ENCODE measurements around the gene CACHD1. TPM values are rescaled to one million over a fixed set of nuclear protein-coding genes. Genes with fewer than 3 reads are reported as not detected.
"Not testable (repeated sequence)": the region's sequence is repeated elsewhere in the genome, so short reads cannot be mapped to it uniquely, and the experiment has no call there.

The CACHD1 gene
- polyA plus RNA-seq, 10 donors = 11.0 to 17.7 (median 12.2) TPM

- DNase-seq = no peak
These were observed 114.5 kb downstream of the CACHD1 start for GRCh38 chr1:64584479-64584878.

- DNase-seq = peak in 1 of 3 donors; percentile 60
These were observed 118.9 kb downstream of the CACHD1 start for GRCh38 chr1:64588876-64589275.

- DNase-seq = no peak
These were observed 120.4 kb downstream of the CACHD1 start for GRCh38 chr1:64590316-64590715.

- peak in 1 of 3 donors; percentile 31 for DNase-seq
These were observed 124.5 kb downstream of the CACHD1 start for GRCh38 chr1:64594446-64594845.

GRCh38 chr1:64595871-64596515 lies 126.1 kb downstream of the CACHD1 start:
- DNase-seq = no peak

- peak in 1 of 3 donors; percentile 10 for DNase-seq
These were observed 127.2 kb downstream of the CACHD1 start for GRCh38 chr1:64597113-64597512.

- DNase-seq = peak in 1 of 3 donors; percentile 41
These were observed 128.2 kb downstream of the CACHD1 start for GRCh38 chr1:64598100-64598571.

- no peak for DNase-seq
These were observed 129.3 kb downstream of the CACHD1 start for GRCh38 chr1:64599242-64599641.

DNA sequence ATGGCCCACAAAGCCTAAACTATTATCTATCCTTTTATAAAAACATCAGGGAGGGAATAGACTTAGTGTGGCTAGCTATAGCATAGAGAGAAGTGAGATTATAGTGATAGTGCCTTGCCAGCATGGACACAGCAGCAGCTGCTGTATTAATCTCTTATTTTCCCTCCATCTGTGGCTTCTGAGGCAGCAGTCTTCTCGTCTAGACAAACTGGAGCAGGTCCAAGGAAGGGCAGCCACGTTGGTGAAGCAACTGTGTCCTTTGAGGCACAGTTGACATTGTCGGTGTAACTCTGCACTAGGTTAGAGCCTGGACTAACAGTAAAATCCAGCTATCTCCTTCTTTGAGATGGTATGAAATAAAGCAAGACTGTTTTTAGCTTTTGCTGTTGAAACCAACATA lies 131.3 kb downstream of the CACHD1 start:
- no peak for DNase-seq

DNA sequence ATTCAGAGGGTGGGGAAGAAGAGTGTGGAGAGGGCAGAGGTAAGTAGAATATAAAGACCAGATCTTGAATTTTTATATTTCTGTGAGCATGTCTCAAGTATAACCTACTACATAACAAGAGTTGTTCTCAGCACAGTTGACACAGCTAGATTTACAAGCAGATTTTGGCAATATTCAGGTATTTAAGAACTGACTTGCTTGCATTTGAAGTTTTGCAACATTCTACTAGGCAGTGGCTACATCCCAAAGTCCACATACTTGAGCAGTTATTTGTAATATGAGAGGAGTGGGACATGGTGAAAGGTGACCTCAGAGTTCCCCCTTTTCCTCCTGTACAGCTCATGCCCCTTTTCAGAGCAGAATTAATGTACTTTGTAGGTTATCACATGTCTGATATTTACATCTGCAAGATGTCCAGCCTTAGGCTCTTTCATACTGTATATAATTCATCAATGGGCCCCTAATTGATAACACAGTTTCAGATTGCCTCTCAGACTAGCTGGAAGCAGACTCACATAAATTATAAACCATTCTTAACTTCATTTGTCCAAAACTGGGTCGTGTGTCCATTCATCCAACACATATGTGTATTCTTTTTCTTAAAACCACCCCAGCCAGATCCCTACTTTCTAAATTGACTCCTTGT lies 138.2 kb downstream of the CACHD1 start:
- DNase-seq = no peak

DNA sequence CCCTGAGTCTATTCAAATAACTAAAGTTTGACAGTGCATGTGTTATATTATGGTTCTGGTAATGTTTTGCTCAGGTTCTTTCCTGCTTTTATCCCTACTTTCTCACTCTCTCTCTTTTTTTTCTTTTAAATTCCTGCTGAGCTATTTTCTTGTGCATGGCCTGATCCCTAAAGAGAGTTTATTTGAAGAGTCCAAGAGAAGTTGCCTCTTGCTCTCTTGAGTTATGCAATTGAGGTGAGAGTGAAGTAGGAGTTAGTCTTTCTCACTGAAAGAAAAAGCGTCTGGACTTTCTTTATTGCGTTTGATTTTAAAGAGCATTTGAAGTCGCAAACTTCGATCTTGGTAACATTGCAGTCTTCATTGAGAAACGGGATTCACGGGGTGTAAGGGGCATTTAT lies 138.7 kb downstream of the CACHD1 start:
- DNase-seq = no peak

- not testable (repeated sequence) for DNase-seq
These were observed 141.0 kb downstream of the CACHD1 start for GRCh38 chr1:64610950-64611349.

- DNase-seq = no peak
These were observed 146.1 kb downstream of the CACHD1 start for GRCh38 chr1:64616039-64616438.

GRCh38 chr1:64623750-64624191 lies 153.8 kb downstream of the CACHD1 start:
- DNase-seq = peak in 1 of 3 donors; percentile 69

DNA sequence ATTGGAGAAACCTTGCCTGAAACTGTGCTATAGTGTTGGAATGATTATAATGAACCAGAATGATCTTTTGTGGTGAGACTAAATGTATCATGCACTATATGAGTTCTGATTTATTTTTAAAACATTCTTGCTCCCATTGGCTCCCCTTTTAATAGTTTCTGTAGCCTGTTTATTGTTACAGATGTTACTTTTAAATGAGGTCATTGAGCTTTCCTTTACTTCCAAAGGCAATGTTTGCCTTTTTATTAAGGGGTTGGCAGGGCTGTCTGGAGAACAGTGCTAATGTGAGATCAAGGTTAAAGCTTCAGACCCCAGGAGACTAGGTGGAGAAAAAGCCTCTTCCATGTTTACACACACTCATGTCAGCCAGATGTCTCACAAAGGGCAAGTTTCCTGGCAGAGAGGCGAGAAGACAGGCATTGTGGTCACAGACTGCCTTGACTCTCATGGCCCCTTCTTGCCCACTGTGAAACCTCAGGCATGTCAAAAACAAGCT lies 154.3 kb downstream of the CACHD1 start:
- peak; percentile 14 to 39 (median 37) for DNase-seq

- no peak for DNase-seq
These were observed 154.9 kb downstream of the CACHD1 start for GRCh38 chr1:64624808-64625207.

DNA sequence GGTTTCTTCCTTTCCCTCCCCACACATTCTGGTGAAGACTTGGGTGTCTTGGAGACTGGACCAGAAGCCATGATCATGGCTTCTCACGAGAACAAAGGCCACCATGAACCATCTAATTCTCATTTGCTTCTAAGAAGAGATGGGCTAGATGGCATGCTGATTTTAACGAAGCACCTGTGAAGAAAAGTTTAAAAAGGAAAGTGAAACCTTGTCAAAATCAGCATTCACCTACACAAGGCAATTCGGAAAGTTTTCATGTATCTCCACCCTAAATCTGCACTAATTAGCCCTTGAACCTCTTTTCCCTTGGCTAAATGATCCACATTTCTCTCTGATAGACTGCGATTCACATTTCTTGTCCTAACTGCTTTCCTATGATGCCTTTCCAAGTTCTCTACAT lies 160.7 kb downstream of the CACHD1 start:
- no peak for DNase-seq

DNA sequence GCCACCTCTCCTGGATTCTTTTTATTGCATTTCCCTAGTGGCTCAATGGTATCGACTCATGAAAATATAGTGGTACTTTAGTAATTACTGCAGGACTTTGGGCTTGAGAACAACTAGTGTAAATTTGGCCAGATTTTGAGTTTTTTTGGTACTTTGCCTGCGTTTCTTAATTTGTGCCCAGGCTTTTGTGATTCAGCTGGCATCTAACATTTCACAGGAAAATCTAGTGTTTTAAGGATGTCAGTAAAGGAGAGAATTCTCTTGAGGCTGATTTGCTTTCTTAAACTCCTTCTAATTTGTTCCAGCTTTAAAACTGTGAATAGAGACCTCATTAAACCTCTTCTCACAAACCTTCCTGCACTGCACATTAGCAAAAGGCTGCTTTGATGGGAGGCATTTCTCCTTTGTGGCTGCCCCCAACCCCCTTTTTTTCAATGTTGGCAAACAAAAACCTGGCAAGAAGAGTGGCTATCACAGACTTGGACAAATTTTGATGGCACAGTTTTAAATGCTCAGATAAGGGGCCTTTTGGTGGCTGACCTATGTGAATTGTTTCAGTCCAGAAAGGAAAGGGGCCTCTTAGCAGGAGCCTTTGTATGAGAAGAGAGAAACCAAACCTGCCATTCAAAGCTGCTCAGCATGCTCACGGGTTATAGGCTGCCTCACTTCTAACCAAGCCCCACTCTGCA lies 161.6 kb downstream of the CACHD1 start:
- DNase-seq = no peak

GRCh38 chr1:64632936-64633335 lies 163.0 kb downstream of the CACHD1 start:
- DNase-seq = no peak

- no peak for DNase-seq
These were observed 175.8 kb downstream of the CACHD1 start for GRCh38 chr1:64645735-64646134.

GRCh38 chr1:64650411-64650810 lies 180.5 kb downstream of the CACHD1 start:
- DNase-seq = peak in 2 of 3 donors; percentile 25 to 40

- DNase-seq = peak in 1 of 3 donors; percentile 36
These were observed 181.9 kb downstream of the CACHD1 start for GRCh38 chr1:64651841-64652240.

DNA sequence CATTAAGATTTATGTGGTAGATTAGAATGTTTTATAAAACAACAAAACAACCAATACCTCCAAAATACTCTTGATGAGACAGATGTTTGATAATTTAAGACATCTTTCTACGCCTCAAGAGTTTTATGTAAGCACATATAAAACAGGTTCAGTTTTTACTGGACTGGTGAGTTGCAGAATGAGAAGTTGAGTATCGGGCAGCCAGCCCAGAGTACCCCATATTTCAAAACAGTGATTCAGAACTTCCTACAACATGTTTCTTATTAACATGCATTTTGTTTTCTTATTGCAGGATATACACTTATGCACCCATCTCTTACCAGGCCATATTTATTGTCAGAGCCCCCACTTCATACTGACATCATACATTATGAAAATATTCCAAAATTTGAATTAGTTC lies 183.5 kb downstream of the CACHD1 start:
- DNase-seq = no peak
